ENCODE data around the gene BTRC.

The BTRC gene

GRCh38 chr10:101485207-101485606 lies 131.2 kb downstream of the BTRC start:
- no peaks in the 10 kb centered on the region for H3K9me3 ChIP-seq (ENCODE audit: control insufficient read depth, insufficient read depth, low read length)
- peaks cover 19% of the 10 kb centered on the region for H3K4me1 ChIP-seq (ENCODE audit: insufficient read depth, low read length)
- no peak overlapping the region for H3K9ac ChIP-seq (ENCODE audit: low read depth, low read length)
- H3K36me3 ChIP-seq (ENCODE audit: insufficient read depth, low read length): no peaks in the 10 kb centered on the region

- Histone ChIP-seq H3K9ac (ENCODE audit: low read depth, low read length) (peak overlapping the region; percentile 43), H3K36me3 (ENCODE audit: insufficient read depth, low read length) (no peaks in the 10 kb centered on the region), H3K9me3 (ENCODE audit: control insufficient read depth, insufficient read depth, low read length) (no peaks in the 10 kb centered on the region), H3K4me1 (ENCODE audit: insufficient read depth, low read length) (peaks cover 19% of the 10 kb centered on the region)
These were observed 132.0 kb downstream of the BTRC start for GRCh38 chr10:101485681-101486554.

- H3K9me3 ChIP-seq (ENCODE audit: control insufficient read depth, insufficient read depth, low read length): no peaks in the 10 kb centered on the region
- H3K4me1 ChIP-seq (ENCODE audit: insufficient read depth, low read length): peaks cover 19% of the 10 kb centered on the region
These were observed 133.4 kb downstream of the BTRC start for GRCh38 chr10:101487399-101487798.

GRCh38 chr10:101489355-101489754 lies 135.4 kb downstream of the BTRC start:
- H3K36me3 ChIP-seq (ENCODE audit: insufficient read depth, low read length): no peaks in the 10 kb centered on the region
- no peaks in the 10 kb centered on the region for H3K9me3 ChIP-seq (ENCODE audit: control insufficient read depth, insufficient read depth, low read length)
- peaks cover 22% of the 10 kb centered on the region for H3K4me1 ChIP-seq (ENCODE audit: insufficient read depth, low read length)
- H3K9ac ChIP-seq (ENCODE audit: low read depth, low read length): no peak overlapping the region

More at GRCh38 chr10:101487399-101487798, 133.4 kb downstream of the BTRC start:
- Histone ChIP-seq H3K9ac (ENCODE audit: low read depth, low read length) (no peak overlapping the region), H3K36me3 (ENCODE audit: insufficient read depth, low read length) (no peaks in the 10 kb centered on the region)

GRCh38 chr10:101490026-101490425 lies 136.1 kb downstream of the BTRC start:
- Histone ChIP-seq H3K9me3 (ENCODE audit: control insufficient read depth, insufficient read depth, low read length) (no peaks in the 10 kb centered on the region), H3K36me3 (ENCODE audit: insufficient read depth, low read length) (no peaks in the 10 kb centered on the region), H3K4me1 (ENCODE audit: insufficient read depth, low read length) (peaks cover 22% of the 10 kb centered on the region), H3K9ac (ENCODE audit: low read depth, low read length) (no peak overlapping the region)

- no peak overlapping the region for H3K9ac ChIP-seq (ENCODE audit: low read depth, low read length)
- no peaks in the 10 kb centered on the region for H3K36me3 ChIP-seq (ENCODE audit: insufficient read depth, low read length)
- H3K4me1 ChIP-seq (ENCODE audit: insufficient read depth, low read length): peaks cover 14% of the 10 kb centered on the region
- H3K9me3 ChIP-seq (ENCODE audit: control insufficient read depth, insufficient read depth, low read length): no peaks in the 10 kb centered on the region
These were observed 138.2 kb downstream of the BTRC start for GRCh38 chr10:101492205-101492604.

GRCh38 chr10:101492814-101493213 lies 138.8 kb downstream of the BTRC start:
- no peak overlapping the region for H3K9ac ChIP-seq (ENCODE audit: low read depth, low read length)
- peaks cover 14% of the 10 kb centered on the region for H3K4me1 ChIP-seq (ENCODE audit: insufficient read depth, low read length)
- H3K9me3 ChIP-seq (ENCODE audit: control insufficient read depth, insufficient read depth, low read length): no peaks in the 10 kb centered on the region
- H3K36me3 ChIP-seq (ENCODE audit: insufficient read depth, low read length): no peaks in the 10 kb centered on the region

- Histone ChIP-seq H3K9me3 (ENCODE audit: control insufficient read depth, insufficient read depth, low read length) (no peaks in the 10 kb centered on the region), H3K36me3 (ENCODE audit: insufficient read depth, low read length) (no peaks in the 10 kb centered on the region), H3K4me1 (ENCODE audit: insufficient read depth, low read length) (peaks cover 14% of the 10 kb centered on the region), H3K9ac (ENCODE audit: low read depth, low read length) (no peak overlapping the region)
These were observed 139.3 kb downstream of the BTRC start for GRCh38 chr10:101493249-101493648.

GRCh38 chr10:101493782-101494281 lies 139.9 kb downstream of the BTRC start:
- Histone ChIP-seq H3K9me3 (ENCODE audit: control insufficient read depth, insufficient read depth, low read length) (no peaks in the 10 kb centered on the region), H3K9ac (ENCODE audit: low read depth, low read length) (no peak overlapping the region), H3K36me3 (ENCODE audit: insufficient read depth, low read length) (no peaks in the 10 kb centered on the region), H3K4me1 (ENCODE audit: insufficient read depth, low read length) (peaks cover 14% of the 10 kb centered on the region)

GRCh38 chr10:101494650-101495049 lies 140.7 kb downstream of the BTRC start:
- Histone ChIP-seq H3K36me3 (ENCODE audit: insufficient read depth, low read length) (no peaks in the 10 kb centered on the region), H3K9me3 (ENCODE audit: control insufficient read depth, insufficient read depth, low read length) (no peaks in the 10 kb centered on the region), H3K4me1 (ENCODE audit: insufficient read depth, low read length) (peaks cover 5% of the 10 kb centered on the region; the same call in 1 of the 2 replicates), H3K9ac (ENCODE audit: low read depth, low read length) (no peak overlapping the region)

GRCh38 chr10:101495324-101495925 lies 141.5 kb downstream of the BTRC start:
- Histone ChIP-seq H3K9me3 (ENCODE audit: control insufficient read depth, insufficient read depth, low read length) (no peaks in the 10 kb centered on the region), H3K4me1 (ENCODE audit: insufficient read depth, low read length) (peaks cover 3% of the 10 kb centered on the region; the same call in 1 of the 2 replicates), H3K9ac (ENCODE audit: low read depth, low read length) (no peak overlapping the region), H3K36me3 (ENCODE audit: insufficient read depth, low read length) (no peaks in the 10 kb centered on the region)

- no peak overlapping the region for H3K9ac ChIP-seq (ENCODE audit: low read depth, low read length)
- H3K36me3 ChIP-seq (ENCODE audit: insufficient read depth, low read length): no peaks in the 10 kb centered on the region
- no peaks in the 10 kb centered on the region; the same call in 1 of the 2 replicates for H3K4me1 ChIP-seq (ENCODE audit: insufficient read depth, low read length)
- H3K9me3 ChIP-seq (ENCODE audit: control insufficient read depth, insufficient read depth, low read length): no peaks in the 10 kb centered on the region
These were observed 150.5 kb downstream of the BTRC start for GRCh38 chr10:101504438-101504837.

GRCh38 chr10:101506829-101507661 lies 153.1 kb downstream of the BTRC start:
- Histone ChIP-seq H3K4me1 (ENCODE audit: insufficient read depth, low read length) (no peaks in the 10 kb centered on the region; the same call in 1 of the 2 replicates), H3K9me3 (ENCODE audit: control insufficient read depth, insufficient read depth, low read length) (no peaks in the 10 kb centered on the region)

GRCh38 chr10:101507828-101508227 lies 153.9 kb downstream of the BTRC start:
- H3K36me3 ChIP-seq (ENCODE audit: insufficient read depth, low read length): no peaks in the 10 kb centered on the region
- no peaks in the 10 kb centered on the region; the same call in 1 of the 2 replicates for H3K4me1 ChIP-seq (ENCODE audit: insufficient read depth, low read length)
- no peak overlapping the region for H3K9ac ChIP-seq (ENCODE audit: low read depth, low read length)
- no peaks in the 10 kb centered on the region for H3K9me3 ChIP-seq (ENCODE audit: control insufficient read depth, insufficient read depth, low read length)

More at GRCh38 chr10:101506829-101507661, 153.1 kb downstream of the BTRC start:
- Histone ChIP-seq H3K9ac (ENCODE audit: low read depth, low read length) (no peak overlapping the region), H3K36me3 (ENCODE audit: insufficient read depth, low read length) (no peaks in the 10 kb centered on the region)

Measured in ES-I3 (cell line).